Activated naive CD4-positive, alpha-beta T cell treated with anti-CD3 and anti-CD28 coated beads, Interleukin-2, amount 10 ng/mL, durations not matched to agents 7 days and 5 days (primary cell): ENCODE results near the gene PPARG.
"Not testable (repeated sequence)": the region's sequence is repeated elsewhere in the genome, so short reads cannot be mapped to it uniquely, and the experiment has no call there.

Experiments
- CTCF ChIA-PET: fragments of 350-600 bp; sonication (Branson Sonifier 250); formaldehyde crosslinking; loops from one replicate; lab custom pipeline; 2021; ENCODE audit warnings: antibody characterized with exemption; lab: Charles Lee
- DNase-seq: peaks from one replicate; pipeline ENCODE4 v3.0.0-alpha.2; 2020
- H3K27ac Mint-ChIP-seq: one replicate; pipeline ENCODE4 v1.8.0; 2021; ENCODE audit warnings: mild to moderate bottlenecking, moderate library complexity, mixed read lengths
- H3K27me3 Mint-ChIP-seq: one replicate; pipeline ENCODE4 v1.8.0; 2021; ENCODE audit warnings: mild to moderate bottlenecking, mixed read lengths
- H3K36me3 Mint-ChIP-seq: one replicate; pipeline ENCODE4 v1.8.0; 2021; ENCODE audit warnings: mixed read lengths
- H3K4me1 Mint-ChIP-seq: one replicate; pipeline ENCODE4 v1.8.0; 2021; ENCODE audit warnings: mixed read lengths
- H3K4me3 Mint-ChIP-seq: one replicate; pipeline ENCODE4 v1.8.0; 2021; ENCODE audit warnings: mild to moderate bottlenecking, moderate library complexity, mixed read lengths
- H3K9me3 Mint-ChIP-seq: one replicate; pipeline ENCODE4 v1.8.0; 2021; ENCODE audit warnings: mixed read lengths

Gene PPARG

DNA sequence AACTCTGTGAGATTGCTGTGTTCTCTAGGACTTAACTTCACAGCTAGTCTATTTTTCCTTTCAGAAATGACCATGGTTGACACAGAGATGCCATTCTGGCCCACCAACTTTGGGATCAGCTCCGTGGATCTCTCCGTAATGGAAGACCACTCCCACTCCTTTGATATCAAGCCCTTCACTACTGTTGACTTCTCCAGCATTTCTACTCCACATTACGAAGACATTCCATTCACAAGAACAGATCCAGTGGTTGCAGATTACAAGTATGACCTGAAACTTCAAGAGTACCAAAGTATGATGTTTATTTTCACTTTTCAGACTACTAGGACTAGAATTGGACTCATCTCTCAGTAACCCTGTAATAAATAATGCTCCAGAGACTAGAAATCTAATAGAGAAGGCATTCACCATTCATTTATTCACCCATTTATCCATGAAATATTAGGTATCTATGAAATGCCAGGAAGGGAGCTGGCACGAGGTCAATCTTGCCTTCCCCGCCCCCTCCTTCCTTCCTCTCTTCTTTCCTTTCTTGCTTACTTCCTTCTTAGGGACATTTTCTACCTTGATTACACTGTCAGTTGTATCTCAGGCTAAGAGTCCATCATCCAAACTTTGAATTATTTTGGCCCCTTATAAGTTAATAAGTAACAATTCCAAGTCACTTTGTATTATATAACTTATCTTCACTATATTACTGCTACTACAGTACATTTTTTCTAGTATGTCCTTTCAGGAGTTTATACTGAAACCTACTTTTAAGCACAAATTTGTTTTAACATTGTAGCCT is 91.0 kb downstream of the PPARG start:
- CTCF ChIA-PET: no interaction called here
- no peaks in the 10 kb centered on the region for H3K9me3 Mint-ChIP-seq

DNA sequence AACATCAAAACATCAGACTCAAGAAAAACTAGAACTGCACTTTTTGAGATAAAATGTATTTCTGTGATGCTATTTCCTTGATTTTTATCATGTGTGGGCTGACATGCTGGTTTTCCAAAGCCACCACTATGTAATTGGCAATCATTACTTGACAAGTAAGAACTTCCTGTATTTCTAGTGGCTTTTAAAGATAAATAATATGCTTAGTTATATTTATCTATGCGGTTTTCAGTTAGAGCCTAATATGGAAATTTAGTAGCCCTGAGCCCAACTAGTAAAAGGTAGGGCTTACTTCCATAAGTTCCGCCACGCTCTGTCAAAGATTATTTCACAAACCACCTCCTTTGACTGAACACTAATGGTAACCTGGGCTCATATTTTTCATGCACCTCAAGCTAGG is 91.6 kb downstream of the PPARG start:
- CTCF ChIA-PET: no interaction called here
- Mint-ChIP-seq H3K9me3 (no peaks in the 10 kb centered on the region), H3K27me3 (no peaks in the 10 kb centered on the region)

More for the DNA sequence above, 91.0 kb downstream of the PPARG start:
- no peak overlapping the region for H3K4me3 Mint-ChIP-seq
- H3K27ac Mint-ChIP-seq: no peak overlapping the region
- no peaks in the 10 kb centered on the region for H3K36me3 Mint-ChIP-seq
- H3K4me1 Mint-ChIP-seq: no peaks in the 10 kb centered on the region
- DNase-seq: no peak
- H3K27me3 Mint-ChIP-seq: peaks cover 3% of the 10 kb centered on the region

DNA sequence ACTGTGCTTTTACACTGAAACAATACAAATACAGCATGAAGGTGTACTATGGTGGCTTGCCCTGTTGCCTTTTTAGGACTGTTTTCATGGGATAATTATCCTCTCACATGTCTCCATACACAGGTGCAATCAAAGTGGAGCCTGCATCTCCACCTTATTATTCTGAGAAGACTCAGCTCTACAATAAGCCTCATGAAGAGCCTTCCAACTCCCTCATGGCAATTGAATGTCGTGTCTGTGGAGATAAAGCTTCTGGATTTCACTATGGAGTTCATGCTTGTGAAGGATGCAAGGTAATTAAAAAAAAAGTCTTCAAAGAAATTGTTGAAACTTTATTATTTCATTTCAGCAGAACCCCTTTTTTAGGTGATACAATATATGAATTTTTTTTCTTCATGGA is 92.3 kb downstream of the PPARG start:
- no peaks in the 10 kb centered on the region for H3K9me3 Mint-ChIP-seq
- no peaks in the 10 kb centered on the region for H3K4me1 Mint-ChIP-seq
- H3K27ac Mint-ChIP-seq: no peak overlapping the region
- no peak for DNase-seq
- H3K36me3 Mint-ChIP-seq: no peaks in the 10 kb centered on the region
- H3K4me3 Mint-ChIP-seq: no peak overlapping the region
- H3K27me3 Mint-ChIP-seq: peaks cover 3% of the 10 kb centered on the region
- CTCF ChIA-PET: no interaction called here

More for the DNA sequence above, 91.6 kb downstream of the PPARG start:
- Mint-ChIP-seq H3K36me3 (no peaks in the 10 kb centered on the region), H3K4me3 (no peak overlapping the region), H3K27ac (no peak overlapping the region), H3K4me1 (no peaks in the 10 kb centered on the region)
- DNase-seq: no peak

DNA sequence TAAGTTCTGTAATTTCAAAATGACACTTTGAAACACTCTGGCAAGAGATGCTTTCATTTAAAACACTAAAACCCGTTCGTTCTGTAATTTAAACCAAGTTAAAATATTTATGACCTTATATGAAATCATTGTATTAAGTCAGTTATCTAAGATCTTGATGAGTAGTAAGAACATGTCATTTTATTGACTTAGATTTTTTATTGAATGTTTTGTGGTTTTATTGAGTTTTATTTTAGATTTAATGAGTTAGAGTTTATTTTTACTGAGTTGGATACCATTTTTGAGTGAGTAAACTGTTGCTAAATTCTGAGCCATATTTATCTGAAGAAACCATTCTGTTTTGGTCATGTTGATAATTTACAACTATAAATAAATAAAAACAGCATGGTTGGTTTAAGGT is 94.3 kb downstream of the PPARG start:
- Mint-ChIP-seq H3K4me3 (no peak overlapping the region), H3K4me1 (no peaks in the 10 kb centered on the region), H3K27ac (no peak overlapping the region)

DNA sequence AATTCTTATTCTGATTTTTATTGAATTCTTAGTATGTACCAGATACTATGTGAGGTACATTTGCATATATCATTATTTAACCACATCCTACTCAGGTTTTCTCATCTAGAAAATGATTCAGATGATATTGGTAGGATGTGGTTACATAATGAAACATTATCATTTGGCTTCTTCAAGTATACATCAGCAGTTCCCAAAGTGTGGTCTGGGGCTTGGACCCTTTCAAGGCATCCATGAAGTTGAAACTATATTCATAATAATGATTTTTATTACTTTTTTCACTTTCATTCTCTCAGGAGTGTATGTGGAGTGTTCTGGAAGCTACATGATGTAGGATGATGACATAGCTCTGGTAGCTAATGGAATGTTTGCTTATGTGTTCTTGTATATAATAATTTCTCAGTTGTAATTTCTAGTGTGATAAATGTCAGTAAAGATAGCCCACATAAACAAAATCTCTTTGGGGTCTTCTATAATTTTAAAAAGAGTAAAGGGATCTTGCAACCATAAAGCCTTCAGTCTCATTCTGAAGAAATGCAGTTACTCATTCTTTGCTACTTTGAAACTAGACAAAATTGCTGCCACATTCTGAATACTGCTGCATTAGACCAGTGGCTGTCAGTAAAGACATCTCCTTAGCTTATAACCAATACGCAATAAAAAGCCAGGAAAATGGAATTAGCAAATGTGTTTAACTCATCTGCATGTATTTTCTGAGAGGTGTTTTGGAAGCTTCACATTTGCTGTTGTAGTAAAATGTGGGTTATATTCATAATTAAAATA is 95.8 kb downstream of the PPARG start:
- Mint-ChIP-seq H3K4me3 (no peak overlapping the region), H3K27ac (no peak overlapping the region), H3K36me3 (no peaks in the 10 kb centered on the region), H3K4me1 (no peaks in the 10 kb centered on the region), H3K27me3 (peaks cover 15% of the 10 kb centered on the region), H3K9me3 (no peaks in the 10 kb centered on the region)
- no peak for DNase-seq
- CTCF ChIA-PET: interaction anchor here (0.9 kb wide), 1 partner anchor 452 kb away, joined by 3 read pairs; no protein-coding TSS in a partner anchor

More for the DNA sequence above, 94.3 kb downstream of the PPARG start:
- H3K9me3 Mint-ChIP-seq: no peaks in the 10 kb centered on the region
- CTCF ChIA-PET: no interaction called here
- H3K36me3 Mint-ChIP-seq: no peaks in the 10 kb centered on the region
- DNase-seq: no peak
- peaks cover 10% of the 10 kb centered on the region for H3K27me3 Mint-ChIP-seq

DNA sequence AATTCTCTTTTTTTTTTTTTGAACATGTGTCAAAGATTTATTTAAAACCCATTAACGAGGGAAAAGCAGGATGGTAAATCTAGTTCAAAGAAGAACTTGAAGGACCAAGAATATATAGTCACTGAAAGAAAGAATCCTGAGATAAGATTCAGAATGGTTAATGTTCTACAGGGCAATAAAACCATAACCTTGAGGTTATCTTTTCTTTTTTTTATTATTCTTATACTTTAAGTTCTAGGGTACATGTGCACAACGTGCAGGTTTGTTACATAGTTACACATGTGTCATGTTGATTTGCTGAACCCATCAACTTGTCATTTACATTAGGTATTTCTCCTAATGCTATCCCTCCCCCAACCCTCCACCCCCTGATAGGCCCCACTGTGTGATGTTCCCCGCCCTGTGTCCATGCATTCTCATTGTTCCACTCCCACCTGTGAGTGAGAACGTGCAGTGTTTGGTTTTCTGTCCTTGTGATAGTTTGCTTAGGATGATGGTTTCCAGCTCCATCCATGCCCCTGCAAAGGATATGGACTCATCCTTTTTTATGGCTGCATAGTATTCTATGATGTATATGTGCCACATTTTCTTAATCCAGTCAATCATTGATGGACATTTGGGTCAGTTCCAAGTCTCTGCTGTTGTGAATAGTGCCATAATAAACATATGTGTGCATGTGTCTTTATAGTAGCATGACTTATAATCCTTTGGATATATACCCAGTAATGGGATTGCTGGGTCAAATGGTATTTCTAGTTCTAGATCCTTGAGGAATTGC is 97.8 kb downstream of the PPARG start:
- H3K4me3 Mint-ChIP-seq, H3K36me3 Mint-ChIP-seq, H3K9me3 Mint-ChIP-seq, H3K4me1 Mint-ChIP-seq, H3K27ac Mint-ChIP-seq, DNase-seq, CTCF ChIA-PET: not testable (repeated sequence)
- H3K27me3 Mint-ChIP-seq: peaks cover 20% of the 10 kb centered on the region

DNA sequence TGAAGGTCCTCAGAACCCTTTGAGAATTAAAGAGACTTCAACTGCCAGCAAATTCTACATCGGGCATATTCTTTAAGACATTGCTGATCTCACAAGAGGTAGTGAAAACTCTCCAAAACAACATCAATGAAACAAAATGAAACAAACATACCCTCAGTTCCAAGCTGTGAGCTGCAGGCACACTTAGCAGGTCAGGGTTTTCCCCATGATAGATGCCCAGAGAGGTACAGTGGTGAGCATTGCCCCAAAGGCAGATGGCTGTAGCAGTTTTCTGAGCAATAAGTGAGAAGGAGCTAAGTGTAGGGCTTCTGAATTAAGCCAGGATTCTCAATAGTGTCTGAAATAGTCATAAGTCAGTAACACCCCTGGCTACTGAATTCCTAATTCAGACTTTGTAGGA is 99.3 kb downstream of the PPARG start:
- DNase-seq: no peak
- Mint-ChIP-seq H3K27me3 (peaks cover 20% of the 10 kb centered on the region), H3K4me1 (no peaks in the 10 kb centered on the region), H3K9me3 (no peaks in the 10 kb centered on the region), H3K36me3 (no peaks in the 10 kb centered on the region), H3K4me3 (no peak overlapping the region), H3K27ac (no peak overlapping the region)
- CTCF ChIA-PET: no interaction called here

DNA sequence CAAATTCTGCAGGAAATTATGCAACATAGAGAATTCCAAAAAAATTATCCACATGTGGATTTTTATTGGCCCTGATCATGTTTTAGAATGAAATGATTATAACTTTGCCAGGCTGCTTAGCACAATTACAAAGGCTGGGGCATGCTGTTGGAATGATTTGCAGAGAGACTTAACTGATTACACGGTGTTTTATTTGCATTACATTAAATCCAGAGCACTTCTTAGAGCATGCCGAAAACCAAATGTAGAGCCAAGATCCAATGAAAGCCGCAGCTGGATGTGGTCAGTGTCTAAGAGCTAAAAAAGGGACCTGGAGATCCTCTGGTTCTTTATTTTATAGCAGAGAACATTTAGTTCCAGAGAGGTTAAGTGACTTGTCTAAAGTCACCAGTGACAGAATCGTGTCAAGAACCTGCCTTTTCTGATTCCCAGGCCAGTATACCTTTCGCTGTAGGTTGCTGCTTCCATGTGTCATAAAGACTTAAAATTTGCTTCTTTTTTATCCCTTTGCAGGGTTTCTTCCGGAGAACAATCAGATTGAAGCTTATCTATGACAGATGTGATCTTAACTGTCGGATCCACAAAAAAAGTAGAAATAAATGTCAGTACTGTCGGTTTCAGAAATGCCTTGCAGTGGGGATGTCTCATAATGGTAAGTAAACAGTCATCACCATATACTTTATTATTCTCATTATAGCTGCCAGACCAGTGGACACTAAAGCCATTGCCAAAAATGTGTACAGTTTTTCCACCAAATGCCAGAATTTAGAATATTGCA is 103.4 kb downstream of the PPARG start:
- no peaks in the 10 kb centered on the region for H3K9me3 Mint-ChIP-seq
- DNase-seq: no peak
- no peaks in the 10 kb centered on the region for H3K36me3 Mint-ChIP-seq
- H3K4me1 Mint-ChIP-seq: peaks cover 13% of the 10 kb centered on the region
- CTCF ChIA-PET: no interaction called here
- no peak overlapping the region for H3K27ac Mint-ChIP-seq
- H3K4me3 Mint-ChIP-seq: no peak overlapping the region
- H3K27me3 Mint-ChIP-seq: peaks cover 18% of the 10 kb centered on the region

DNA sequence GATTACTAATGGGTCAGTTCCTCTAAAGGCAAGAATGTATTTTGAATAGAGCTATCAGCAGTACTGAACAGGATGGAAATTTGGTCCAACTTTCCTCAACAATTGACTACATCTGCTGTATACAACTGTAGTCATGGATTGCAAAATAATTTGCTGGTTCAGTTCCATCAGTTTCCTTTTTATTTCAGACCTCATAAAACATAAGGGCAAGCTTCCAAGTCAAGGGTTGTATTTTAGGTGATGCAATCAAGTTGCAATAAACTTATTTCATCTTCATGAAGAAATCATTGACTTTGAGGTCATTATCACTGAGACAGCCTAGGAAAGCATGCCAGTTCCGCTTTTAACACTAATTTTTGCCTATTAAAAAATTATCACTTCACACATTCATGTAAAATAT is 105.0 kb downstream of the PPARG start:
- no peak overlapping the region for H3K27ac Mint-ChIP-seq
- no peaks in the 10 kb centered on the region for H3K9me3 Mint-ChIP-seq

DNA sequence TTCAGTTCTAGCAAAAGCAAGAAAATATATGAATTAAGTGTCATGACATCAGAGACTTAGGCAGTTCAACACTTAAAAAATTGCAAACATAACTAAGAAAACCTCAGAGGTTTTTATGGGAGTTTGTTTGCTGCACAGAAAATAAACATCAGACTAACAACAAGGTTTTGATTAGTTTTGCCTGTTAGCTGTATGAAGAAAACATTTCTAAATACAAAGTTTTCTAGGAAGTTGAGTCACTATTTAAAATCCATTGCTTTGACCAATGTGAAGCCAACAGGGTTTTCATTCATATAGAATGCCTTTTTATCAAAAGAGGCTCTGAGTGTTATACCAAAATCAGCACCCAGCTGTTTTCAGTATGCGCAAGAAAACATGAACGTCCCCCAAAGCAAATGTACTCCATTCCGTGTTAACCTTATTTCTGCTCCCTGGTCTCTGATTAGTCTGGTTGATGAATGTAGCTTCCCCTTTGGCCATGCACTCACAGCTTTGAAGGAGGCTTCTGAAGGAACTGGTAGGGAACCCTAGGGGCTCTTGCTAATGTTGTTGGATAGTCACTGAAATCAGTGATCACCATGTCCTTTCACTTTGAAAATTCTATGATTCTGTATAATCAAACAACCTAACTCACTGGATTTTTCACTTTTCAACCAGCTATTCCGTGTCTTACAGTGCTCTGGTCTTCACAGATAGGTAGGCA is 105.8 kb downstream of the PPARG start:
- DNase-seq: no peak
- Mint-ChIP-seq H3K36me3 (no peaks in the 10 kb centered on the region), H3K4me3 (no peak overlapping the region), H3K27ac (no peak overlapping the region), H3K4me1 (peaks cover 13% of the 10 kb centered on the region), H3K27me3 (peaks cover 10% of the 10 kb centered on the region), H3K9me3 (no peaks in the 10 kb centered on the region)
- CTCF ChIA-PET: interaction anchor here (1.1 kb wide), 1 partner anchor 207 kb away, joined by 3 read pairs; no protein-coding TSS in a partner anchor

More for the DNA sequence above, 105.0 kb downstream of the PPARG start:
- peaks cover 9% of the 10 kb centered on the region for H3K27me3 Mint-ChIP-seq
- no peaks in the 10 kb centered on the region for H3K36me3 Mint-ChIP-seq
- no peak overlapping the region for H3K4me3 Mint-ChIP-seq
- H3K4me1 Mint-ChIP-seq: peaks cover 13% of the 10 kb centered on the region
- CTCF ChIA-PET: interaction anchor here (1.1 kb wide), 1 partner anchor 206 kb away, joined by 3 read pairs; no protein-coding TSS in a partner anchor
- no peak for DNase-seq

DNA sequence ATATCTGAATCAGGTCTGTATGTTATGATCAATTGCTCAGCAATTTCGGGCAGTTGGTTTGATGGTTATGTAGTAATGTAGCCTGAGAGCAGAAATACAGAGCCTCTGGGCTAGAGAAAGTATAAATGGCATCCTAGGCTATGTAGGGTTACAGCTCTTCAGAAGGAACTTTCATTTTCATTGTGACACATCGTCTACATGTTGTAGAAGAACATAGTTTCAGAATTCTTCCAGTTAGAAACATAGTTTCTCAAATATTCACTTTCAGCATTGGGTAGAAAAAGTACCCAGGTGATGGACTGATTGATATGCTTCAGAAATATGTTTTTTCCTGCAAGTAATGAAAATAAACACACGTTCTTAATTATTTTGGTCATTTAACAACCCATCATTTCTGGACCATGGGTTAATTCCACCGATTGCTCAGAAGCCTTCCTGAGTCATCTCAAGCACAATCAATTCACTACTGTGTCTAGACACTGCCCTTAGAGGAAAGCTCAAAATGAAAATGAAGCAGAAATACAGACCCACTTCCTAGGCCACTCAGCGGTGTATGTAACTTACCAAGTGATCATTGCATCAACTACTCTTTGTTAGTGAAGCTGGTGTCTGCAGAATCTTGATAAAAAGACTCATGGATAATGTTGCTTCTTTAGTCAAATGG is 106.6 kb downstream of the PPARG start:
- CTCF ChIA-PET: no interaction called here
- Mint-ChIP-seq H3K27ac (peak overlapping the region; percentile 58), H3K4me1 (peaks cover 13% of the 10 kb centered on the region), H3K9me3 (no peaks in the 10 kb centered on the region), H3K4me3 (peak overlapping the region; percentile 48), H3K27me3 (peaks cover 9% of the 10 kb centered on the region), H3K36me3 (no peaks in the 10 kb centered on the region)
- no peak for DNase-seq

DNA sequence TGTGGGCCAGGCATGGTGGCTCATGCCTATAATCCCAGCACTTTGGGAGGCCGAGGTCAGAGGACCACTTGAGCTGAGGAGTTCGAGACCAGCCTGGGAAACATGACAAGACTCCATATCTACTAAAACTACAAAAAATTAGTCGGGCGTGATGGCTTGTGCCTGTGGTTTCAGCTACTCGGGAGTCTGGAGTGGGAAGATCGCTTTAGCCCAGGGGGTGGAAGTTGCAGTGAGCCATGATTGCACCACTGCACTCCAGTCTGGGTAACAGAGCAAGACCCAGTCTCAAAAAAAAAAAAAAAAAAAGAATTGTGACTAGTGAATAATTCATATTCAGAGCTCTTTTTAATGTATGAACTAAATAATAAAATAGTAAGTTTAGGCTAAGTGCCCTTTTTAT is 107.6 kb downstream of the PPARG start:
- no peaks in the 10 kb centered on the region for H3K36me3 Mint-ChIP-seq
- H3K4me1 Mint-ChIP-seq: peaks cover 13% of the 10 kb centered on the region
- CTCF ChIA-PET: no interaction called here
- peaks cover 6% of the 10 kb centered on the region for H3K27me3 Mint-ChIP-seq
- no peak for DNase-seq
- H3K27ac Mint-ChIP-seq: no peak overlapping the region
- no peaks in the 10 kb centered on the region for H3K9me3 Mint-ChIP-seq
- no peak overlapping the region for H3K4me3 Mint-ChIP-seq

DNA sequence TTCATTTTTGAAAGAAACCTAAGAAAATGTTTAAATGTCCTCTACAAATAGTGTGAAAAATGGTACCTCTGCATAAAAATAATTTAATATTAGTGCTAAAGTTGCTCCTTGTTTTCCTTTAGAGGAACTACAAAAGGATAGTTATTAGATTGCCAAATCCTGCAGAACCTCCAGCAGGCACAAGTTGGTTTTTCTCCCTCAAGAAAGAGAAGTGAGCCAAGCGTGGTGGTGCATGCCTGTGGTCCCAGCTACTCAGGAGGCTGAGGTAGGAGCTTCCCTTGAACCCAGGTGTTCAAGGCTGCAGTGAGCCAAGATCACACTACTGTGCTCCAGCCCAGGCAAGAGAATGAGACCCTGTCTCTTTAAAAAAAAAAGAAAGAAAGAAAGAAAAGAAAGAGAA is 110.4 kb downstream of the PPARG start:
- Mint-ChIP-seq H3K27ac (no peak overlapping the region), H3K36me3 (no peaks in the 10 kb centered on the region), H3K4me3 (no peak overlapping the region), H3K9me3 (no peaks in the 10 kb centered on the region), H3K27me3 (peaks cover 6% of the 10 kb centered on the region), H3K4me1 (peaks cover 13% of the 10 kb centered on the region)
- CTCF ChIA-PET: no interaction called here
- no peak for DNase-seq
